ENCODE measurements around the gene OR6T1. TPM values are rescaled to one million over a fixed set of nuclear protein-coding genes. Genes with fewer than 3 reads are reported as not detected.

Gene OR6T1
- total RNA-seq (2022; extraction: Qiagen RNA extraction) = not detected in 5 replicates

DNA sequence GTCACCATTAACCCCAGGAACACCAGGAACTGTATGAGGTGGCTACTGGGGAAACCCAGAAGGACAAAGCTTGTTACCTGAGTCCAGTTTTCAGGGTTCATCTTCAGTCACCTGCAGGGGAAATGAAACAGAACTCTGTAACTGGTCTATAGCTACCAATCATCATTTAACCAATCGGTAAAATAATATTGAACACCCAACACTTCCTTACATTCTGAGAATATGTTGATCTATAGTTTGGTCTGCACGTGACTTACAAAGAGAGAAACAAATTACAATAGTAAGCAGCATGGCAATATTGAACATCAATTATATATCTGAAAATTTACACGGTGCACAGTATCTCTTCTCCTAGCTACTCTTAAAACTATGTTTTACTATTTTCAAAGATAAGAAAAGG, at the start of gene OR6T1:
Gene OR6T1 (minus strand): TSS at position 101 of the 400 bp plus-strand sequence. CDS start 0 bp downstream, at position 101.

GRCh38 chr11:123977731-123978347, 34.2 kb upstream of the OR6T1 start, which contains the start of gene OR10S1:
Gene OR10S1 (minus strand): TSS chr11:123977781. CDS start chr11:123977664, 117 bp downstream.

DNA sequence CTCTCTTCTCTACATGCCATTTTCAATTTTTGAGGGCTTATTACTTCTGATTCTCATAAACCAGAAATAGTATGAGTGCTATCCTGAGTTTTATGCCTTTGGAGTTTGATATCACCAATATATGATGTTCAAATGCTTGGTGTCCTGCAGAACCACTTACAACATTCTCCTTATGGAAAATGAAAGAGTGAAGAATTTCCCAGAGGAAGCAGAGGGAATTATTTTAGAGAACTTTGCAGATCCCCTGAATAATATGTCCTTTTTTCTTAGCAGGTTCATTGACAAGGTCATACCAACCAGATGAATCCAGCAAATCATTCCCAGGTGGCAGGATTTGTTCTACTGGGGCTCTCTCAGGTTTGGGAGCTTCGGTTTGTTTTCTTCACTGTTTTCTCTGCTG, 4.3 kb downstream of the OR6T1 start, which contains the start of gene OR4D5:
Gene OR4D5 (plus strand): TSS at position 301 of the 400 bp plus-strand sequence. CDS start 0 bp downstream, at position 301.

DNA sequence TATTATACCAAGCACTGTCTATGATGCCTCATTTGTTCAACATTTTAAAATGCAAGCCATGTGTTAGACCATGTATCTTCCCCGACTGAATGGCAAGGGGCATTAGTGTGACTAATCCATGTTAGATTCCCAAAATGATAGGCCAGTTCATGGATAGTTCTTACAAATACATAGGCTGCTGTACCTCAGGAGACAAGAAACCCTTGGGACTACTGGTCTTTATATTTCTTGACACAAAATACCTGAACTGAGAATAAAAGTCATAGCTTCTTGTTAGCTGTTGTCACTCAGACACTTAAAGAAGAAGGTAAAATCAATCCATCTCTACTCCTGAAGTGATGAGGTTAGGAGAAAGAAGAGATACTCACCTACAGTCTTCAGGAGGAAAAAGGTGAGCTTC, 41.8 kb downstream of the OR6T1 start, which contains the start of gene OR8D4:
Gene OR8D4 (plus strand): TSS at position 301 of the 400 bp plus-strand sequence. CDS start 4,265 bp downstream, outside the sequence.

Other genes with a start within 250 kb of the OR6T1 start
- gene ZNF202, start 202.2 kb downstream of the OR6T1 start, total RNA-seq (2022; extraction: Qiagen RNA extraction) = 8.7 to 10.4 TPM (median 9.6 TPM) in 5 replicates
- not detected in 5 replicates for gene OR6X1, start 189.3 kb downstream of the OR6T1 start, total RNA-seq (2022; extraction: Qiagen RNA extraction)
- gene OR6M1, start 137.5 kb downstream of the OR6T1 start, total RNA-seq (2022; extraction: Qiagen RNA extraction) = not detected in 5 replicates
- not detected in 5 replicates for gene TMEM225, start 58.2 kb downstream of the OR6T1 start, total RNA-seq (2022; extraction: Qiagen RNA extraction)
- not detected in 5 replicates for gene OR8D4, start 41.7 kb downstream of the OR6T1 start, total RNA-seq (2022; extraction: Qiagen RNA extraction)
- gene OR4D5, start 4.2 kb downstream of the OR6T1 start, total RNA-seq (2022; extraction: Qiagen RNA extraction) = not detected in 5 replicates
- gene OR10S1, start 33.9 kb upstream of the OR6T1 start, total RNA-seq (2022; extraction: Qiagen RNA extraction) = not detected in 5 replicates
- gene OR10G6, start 51.3 kb upstream of the OR6T1 start, total RNA-seq (2022; extraction: Qiagen RNA extraction) = not detected in 5 replicates
- gene OR10G4, start 69.2 kb upstream of the OR6T1 start, total RNA-seq (2022; extraction: Qiagen RNA extraction) = not detected in 5 replicates
- not detected in 5 replicates for gene OR10G9, start 79.2 kb upstream of the OR6T1 start, total RNA-seq (2022; extraction: Qiagen RNA extraction)
- not detected in 5 replicates for gene OR10G8, start 83.0 kb upstream of the OR6T1 start, total RNA-seq (2022; extraction: Qiagen RNA extraction)
- not detected in 5 replicates for gene OR10G7, start 97.5 kb upstream of the OR6T1 start, total RNA-seq (2022; extraction: Qiagen RNA extraction)
- 0.09 to 0.28 TPM (median 0.24 TPM) in 5 replicates for gene VWA5A, start 171.6 kb upstream of the OR6T1 start, total RNA-seq (2022; extraction: Qiagen RNA extraction)
- not detected in 5 replicates for gene OR10D3, start 239.5 kb upstream of the OR6T1 start, total RNA-seq (2022; extraction: Qiagen RNA extraction)

All from A549 treated with Hydrocortisone at 1 μM for 4 hours (cell line).